Fibroblast of lung (primary cell): Measurements from ENCODE around the gene CYP11A1. TPM values are rescaled to one million over a fixed set of nuclear protein-coding genes. Genes with fewer than 3 reads are reported as not detected.

ENCODE experiments used
- DNase-seq, 2 donors: peaks; one replicate each; pipeline versions ENCODE4 v3.0.0 to v3.0.0-alpha.2; 2010; ENCODE audit warnings: low read depth in 2 of 2
- H2AFZ ChIP-seq: 2 replicates; pipeline ENCODE4 v1.5.1; 2012; ENCODE audit warnings: low read length, control low read depth, inconsistent platforms
- H3K27ac ChIP-seq: 2 replicates; pipeline ENCODE4 v1.5.1; 2011; ENCODE audit warnings: low read length, control low read depth; ENCODE audit not compliant: insufficient read depth
- H3K27me3 ChIP-seq: 2 replicates; pipeline ENCODE4 v1.5.1; 2011; ENCODE audit warnings: mild to moderate bottlenecking, low read length; ENCODE audit not compliant: control insufficient read depth, insufficient read depth
- H3K36me3 ChIP-seq: 2 replicates; pipeline ENCODE4 v1.5.1; 2011; ENCODE audit warnings: low read length; ENCODE audit not compliant: control insufficient read depth, insufficient read depth
- H3K4me1 ChIP-seq: 2 replicates; pipeline ENCODE4 v1.5.1; 2011; ENCODE audit warnings: low read length; ENCODE audit not compliant: control insufficient read depth, insufficient read depth; ENCODE audit errors: extremely low read depth
- H3K4me2 ChIP-seq: 2 replicates; pipeline ENCODE4 v1.5.1; 2011; ENCODE audit warnings: low read length, control low read depth; ENCODE audit not compliant: insufficient read depth; ENCODE audit errors: extremely low read depth
- H3K4me3 ChIP-seq, 4 experiments: fragments of 200-600 bp in 1 of 4; sonication (generic) in 1 of 4; replicated peaks in 1 of 4; 2 replicates each; pipeline ENCODE4 v1.5.1; 2011 to 2016; ENCODE audit warnings: low read length in 4 of 4, low read depth in 3 of 4, mild to moderate bottlenecking in 3 of 4, control low read depth in 2 of 4, inconsistent platforms in 1 of 4, mixed read lengths in 1 of 4; ENCODE audit not compliant: insufficient read depth in 1 of 4; ENCODE audit errors: control extremely low read depth in 1 of 4
- H3K79me2 ChIP-seq: 2 replicates; pipeline ENCODE4 v1.5.1; 2012; ENCODE audit warnings: mild to moderate bottlenecking, low read length, inconsistent platforms; ENCODE audit not compliant: control insufficient read depth, insufficient read depth
- H3K9ac ChIP-seq: 2 replicates; pipeline ENCODE4 v1.5.1; 2011; ENCODE audit warnings: mild to moderate bottlenecking, low read length, control low read depth; ENCODE audit not compliant: insufficient read depth
- H3K9me3 ChIP-seq: 2 replicates; pipeline ENCODE4 v1.5.1; 2012; ENCODE audit warnings: low read depth, low read length; ENCODE audit not compliant: control insufficient read depth, insufficient read depth
- H4K20me1 ChIP-seq: 2 replicates; pipeline ENCODE4 v1.5.1; 2011; ENCODE audit warnings: low read length; ENCODE audit not compliant: control insufficient read depth, insufficient read depth; ENCODE audit errors: extremely low read depth
- EZH2 ChIP-seq: IDR thresholded peaks from 2 replicates; pipeline ENCODE4 v1.5.1; 2012; ENCODE audit warnings: low read length, control low read depth, mild to moderate bottlenecking; ENCODE audit errors: missing control alignments
- polyA plus RNA-seq, 2 donors: library from polyadenylated mRNA; depleted of rRNA in 1 of 2; stranded (reverse) in 1 of 2; unstranded in 1 of 2; fragments of >200 nt; gene quantifications; 2 replicates each; pipeline ENCODE4 v1.2.1, GENCODE V29; 2011 to 2012; ENCODE audit warnings: missing spikeins in 1 of 2
- total RNA-seq: library from RNA; depleted of rRNA; stranded (reverse); fragments of >200 nt; gene quantifications from 2 replicates; pipeline ENCODE4 v1.2.1, GENCODE V29; 2014
- TF ChIP-seq, protein P1 (sequence below), 2 donors: IDR thresholded peaks in 1 of 2; conservative IDR thresholded peaks in 1 of 2; 1 replicate in 1 of 2; 2 replicates in 1 of 2; pipeline ENCODE4 v1.5.1; 2011 to 2012; ENCODE audit warnings: low read length in 2 of 2, control low read depth in 1 of 2, inconsistent platforms in 1 of 2, low read depth in 1 of 2, mild to moderate bottlenecking in 1 of 2

Gene CYP11A1
- total and polyA plus RNA-seq, 2 donors (not counting 1 experiment from before 2014, with no cell fraction given): 0.07 to 0.33 TPM

DNA sequence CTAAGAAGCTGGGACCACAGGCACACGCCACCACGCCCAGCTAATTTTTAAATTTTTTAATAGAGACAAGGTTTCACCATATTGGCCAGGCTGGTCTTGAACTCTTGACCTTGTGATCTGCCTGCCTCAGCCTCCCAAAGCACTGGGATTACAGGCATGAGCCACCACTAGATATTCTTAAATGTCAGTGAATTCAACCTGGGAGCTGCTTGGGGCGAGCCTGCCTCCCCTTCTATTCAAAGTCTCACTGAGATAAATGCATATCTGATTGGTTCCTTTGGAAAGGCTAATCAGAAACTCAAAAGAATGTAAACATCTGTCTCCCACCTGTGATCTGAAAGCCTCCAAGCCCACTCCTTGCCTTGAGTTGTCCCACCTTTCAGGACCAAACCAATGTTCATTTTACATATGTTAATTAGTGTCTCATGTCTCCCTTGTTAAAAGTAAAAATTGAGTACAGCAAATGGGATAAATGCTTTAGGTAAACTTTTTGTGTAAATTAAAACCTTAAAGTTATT, 15.0 kb downstream of the CYP11A1 start:
- Histone ChIP-seq H3K27ac (no peak overlapping the region), H3K4me2 (no peak overlapping the region), H2AFZ (no peak overlapping the region), H3K79me2 (no peaks in the 10 kb centered on the region), H3K9ac (no peak overlapping the region), H3K9me3 (no peaks in the 10 kb centered on the region), H3K27me3 (peaks cover 16% of the 10 kb centered on the region), H4K20me1 (no peaks in the 10 kb centered on the region), H3K4me1 (no peaks in the 10 kb centered on the region), H3K4me3 (no peak overlapping the region), H3K36me3 (no peaks in the 10 kb centered on the region)
- TF ChIP-seq, protein P1, sequence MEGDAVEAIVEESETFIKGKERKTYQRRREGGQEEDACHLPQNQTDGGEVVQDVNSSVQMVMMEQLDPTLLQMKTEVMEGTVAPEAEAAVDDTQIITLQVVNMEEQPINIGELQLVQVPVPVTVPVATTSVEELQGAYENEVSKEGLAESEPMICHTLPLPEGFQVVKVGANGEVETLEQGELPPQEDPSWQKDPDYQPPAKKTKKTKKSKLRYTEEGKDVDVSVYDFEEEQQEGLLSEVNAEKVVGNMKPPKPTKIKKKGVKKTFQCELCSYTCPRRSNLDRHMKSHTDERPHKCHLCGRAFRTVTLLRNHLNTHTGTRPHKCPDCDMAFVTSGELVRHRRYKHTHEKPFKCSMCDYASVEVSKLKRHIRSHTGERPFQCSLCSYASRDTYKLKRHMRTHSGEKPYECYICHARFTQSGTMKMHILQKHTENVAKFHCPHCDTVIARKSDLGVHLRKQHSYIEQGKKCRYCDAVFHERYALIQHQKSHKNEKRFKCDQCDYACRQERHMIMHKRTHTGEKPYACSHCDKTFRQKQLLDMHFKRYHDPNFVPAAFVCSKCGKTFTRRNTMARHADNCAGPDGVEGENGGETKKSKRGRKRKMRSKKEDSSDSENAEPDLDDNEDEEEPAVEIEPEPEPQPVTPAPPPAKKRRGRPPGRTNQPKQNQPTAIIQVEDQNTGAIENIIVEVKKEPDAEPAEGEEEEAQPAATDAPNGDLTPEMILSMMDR (conservative IDR thresholded peaks at IDR 0.05 in 1 of 2, IDR thresholded peaks at IDR 0.05 in 1 of 2; ENCODE audit: low read depth in 1 of 2, low read length in 2 of 2): no peak
- no peak for TF ChIP-seq EZH2
- DNase-seq: no peak

DNA sequence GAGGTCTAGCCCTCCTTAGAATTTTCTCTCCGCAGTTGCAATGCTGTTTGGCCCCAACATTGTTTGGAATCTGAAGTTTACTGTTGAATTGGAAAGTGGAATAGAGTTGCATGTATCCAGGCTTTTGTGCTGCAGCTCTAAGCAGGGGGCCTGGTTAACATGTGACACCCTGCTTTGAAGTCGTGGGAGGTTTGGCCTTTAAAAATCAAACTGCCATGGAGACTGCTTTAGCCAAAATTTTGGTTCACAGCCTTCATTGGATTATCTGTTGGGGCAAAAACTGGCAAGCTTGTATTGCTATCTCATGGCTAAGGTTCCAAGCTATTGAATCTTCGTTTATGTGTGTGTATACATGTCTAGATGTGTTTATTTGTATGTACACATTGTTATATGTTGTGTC, 15.8 kb downstream of the CYP11A1 start:
- no peak overlapping the region for H3K9ac ChIP-seq
- H3K4me1 ChIP-seq: no peaks in the 10 kb centered on the region
- H3K36me3 ChIP-seq: no peaks in the 10 kb centered on the region
- H3K4me3 ChIP-seq: no peak overlapping the region
- TF ChIP-seq, protein P1 (conservative IDR thresholded peaks at IDR 0.05 in 1 of 2, IDR thresholded peaks at IDR 0.05 in 1 of 2; ENCODE audit: low read depth in 1 of 2, low read length in 2 of 2): no peak
- TF ChIP-seq EZH2: no peak
- no peak for DNase-seq
- peaks cover 16% of the 10 kb centered on the region for H3K27me3 ChIP-seq
- H3K4me2 ChIP-seq: no peak overlapping the region
- H3K9me3 ChIP-seq: no peaks in the 10 kb centered on the region
- no peak overlapping the region for H2AFZ ChIP-seq
- H4K20me1 ChIP-seq: no peaks in the 10 kb centered on the region
- no peaks in the 10 kb centered on the region for H3K79me2 ChIP-seq
- H3K27ac ChIP-seq: no peak overlapping the region

DNA sequence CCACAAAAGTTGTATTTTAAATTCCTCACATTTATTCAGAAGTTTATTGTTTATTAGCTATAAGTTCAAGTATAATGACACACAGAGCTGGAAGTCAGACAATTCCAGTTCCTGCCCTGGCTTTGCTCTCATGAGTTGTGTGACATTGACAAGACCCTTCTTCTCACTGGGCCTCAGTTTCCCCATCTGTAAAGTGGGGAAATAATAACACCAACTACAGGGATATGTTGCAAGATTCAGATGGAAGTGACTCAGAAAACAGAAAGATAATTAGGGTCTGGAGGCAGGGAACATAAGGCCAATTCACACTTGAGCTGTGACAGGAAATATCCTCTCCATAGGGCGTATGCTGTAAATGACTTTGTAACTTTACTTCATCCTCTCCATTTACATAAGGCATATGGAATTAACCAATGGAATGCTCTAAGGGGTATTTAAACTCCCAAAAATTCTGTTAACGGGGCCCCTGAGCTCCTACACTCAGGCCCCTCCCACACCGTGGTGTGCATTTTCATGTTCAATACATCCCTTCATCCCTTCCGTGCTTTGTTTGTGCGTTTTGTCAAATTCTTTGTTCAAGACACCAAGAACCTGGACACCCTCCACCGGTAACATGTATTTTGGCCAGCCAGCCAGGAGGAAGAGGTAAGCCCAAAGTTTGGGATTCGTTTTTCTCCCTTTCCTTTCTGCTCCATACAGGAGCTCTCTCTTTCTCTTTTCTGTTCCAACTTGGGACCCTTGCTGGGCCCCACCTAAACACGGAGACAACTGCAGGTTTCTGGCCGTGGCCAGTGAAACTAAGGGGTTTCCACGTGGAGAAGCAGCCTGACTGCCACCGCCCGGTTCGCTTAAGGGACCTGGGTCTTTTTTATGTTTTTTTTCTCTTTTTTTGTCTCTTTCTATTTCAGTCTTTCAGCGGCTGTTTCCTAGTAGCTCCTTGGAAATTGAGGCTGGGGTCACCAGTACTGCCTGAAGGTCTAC, 16.9 kb downstream of the CYP11A1 start:
- no peak for DNase-seq
- TF ChIP-seq, protein P1 (conservative IDR thresholded peaks at IDR 0.05 in 1 of 2, IDR thresholded peaks at IDR 0.05 in 1 of 2; ENCODE audit: low read depth in 1 of 2, low read length in 2 of 2): no peak
- TF ChIP-seq EZH2: no peak
- Histone ChIP-seq H3K27ac (no peak overlapping the region), H3K9me3 (no peaks in the 10 kb centered on the region), H2AFZ (no peak overlapping the region), H3K79me2 (no peaks in the 10 kb centered on the region), H3K9ac (no peak overlapping the region), H3K4me3 (no peak overlapping the region), H3K4me2 (no peak overlapping the region), H3K36me3 (no peaks in the 10 kb centered on the region), H3K4me1 (no peaks in the 10 kb centered on the region), H3K27me3 (peaks cover 12% of the 10 kb centered on the region), H4K20me1 (no peaks in the 10 kb centered on the region)
